Thyroid gland (tissue), 4 donors: ENCODE results near the gene P2RX7.

Source experiments
- POLR2A ChIP-seq, 2 donors: fragments of 450-650 bp; IDR thresholded peaks; one replicate each; pipeline ENCODE4 v1.6.1; 2017; ENCODE audit warnings: antibody characterized with exemption in 2 of 2, mild to moderate bottlenecking in 2 of 2, moderate library complexity in 1 of 2
- TF ChIP-seq, protein P1 (sequence below), 6 experiments: fragments of 200-600 bp in 3 of 6; fragments of 450-650 bp in 3 of 6; sonication (generic) in 3 of 6; IDR thresholded peaks; one replicate each; pipeline ENCODE4 v1.5.1; 2016 to 2019; ENCODE audit warnings: antibody characterized with exemption in 6 of 6, mild to moderate bottlenecking in 2 of 6, inconsistent platforms in 1 of 6, moderate library complexity in 1 of 6

DNA sequence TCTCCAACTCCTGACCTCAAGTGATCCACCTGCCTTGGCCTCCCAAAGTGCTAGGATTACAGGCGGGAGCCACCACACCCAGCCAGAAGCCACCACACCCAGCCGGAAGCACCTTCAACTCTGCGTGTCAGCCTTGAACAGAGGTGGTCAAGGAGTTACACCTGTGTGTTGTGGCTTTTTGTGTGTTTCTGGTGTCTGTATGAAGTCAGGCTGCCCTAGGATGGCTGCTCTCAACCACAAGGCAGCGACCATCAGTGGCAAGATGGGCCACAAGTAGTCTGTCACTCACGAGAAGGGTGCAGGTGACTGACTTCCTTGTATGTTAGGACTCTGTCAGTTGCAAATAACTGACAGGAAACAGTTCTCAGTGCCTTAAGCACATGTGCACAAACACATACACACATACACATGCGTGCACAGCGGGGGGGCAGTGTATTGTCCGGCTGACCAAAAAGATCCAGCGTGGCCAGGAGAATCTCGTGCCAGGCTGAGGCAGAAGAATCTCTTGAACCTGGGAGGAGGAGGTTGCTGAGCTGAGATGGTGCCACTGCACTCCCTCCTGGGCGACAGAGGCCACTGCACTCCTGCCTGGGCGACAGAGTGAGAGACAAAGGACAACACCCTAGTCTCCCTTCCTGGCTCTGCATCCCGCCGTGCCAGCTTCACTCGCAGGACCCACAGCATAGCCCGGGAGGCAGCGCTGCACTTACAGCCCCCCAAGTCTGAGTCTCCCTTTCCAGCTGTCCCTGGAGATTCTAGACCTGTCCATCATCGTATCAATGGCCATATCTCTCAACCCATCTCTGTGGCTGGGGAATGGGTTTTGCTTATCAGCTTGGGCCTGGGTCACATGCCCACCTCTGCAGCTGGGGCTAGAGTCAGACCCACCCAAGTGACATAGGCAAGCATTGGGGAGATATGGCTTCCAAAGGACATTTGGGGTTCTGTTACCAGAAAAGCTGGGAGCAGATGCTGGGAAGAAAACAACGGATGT, 90.9 kb downstream of the P2RX7 start:
- TF ChIP-seq POLR2A (IDR thresholded peaks at IDR 0.05), result no peak
- TF ChIP-seq, protein P1, sequence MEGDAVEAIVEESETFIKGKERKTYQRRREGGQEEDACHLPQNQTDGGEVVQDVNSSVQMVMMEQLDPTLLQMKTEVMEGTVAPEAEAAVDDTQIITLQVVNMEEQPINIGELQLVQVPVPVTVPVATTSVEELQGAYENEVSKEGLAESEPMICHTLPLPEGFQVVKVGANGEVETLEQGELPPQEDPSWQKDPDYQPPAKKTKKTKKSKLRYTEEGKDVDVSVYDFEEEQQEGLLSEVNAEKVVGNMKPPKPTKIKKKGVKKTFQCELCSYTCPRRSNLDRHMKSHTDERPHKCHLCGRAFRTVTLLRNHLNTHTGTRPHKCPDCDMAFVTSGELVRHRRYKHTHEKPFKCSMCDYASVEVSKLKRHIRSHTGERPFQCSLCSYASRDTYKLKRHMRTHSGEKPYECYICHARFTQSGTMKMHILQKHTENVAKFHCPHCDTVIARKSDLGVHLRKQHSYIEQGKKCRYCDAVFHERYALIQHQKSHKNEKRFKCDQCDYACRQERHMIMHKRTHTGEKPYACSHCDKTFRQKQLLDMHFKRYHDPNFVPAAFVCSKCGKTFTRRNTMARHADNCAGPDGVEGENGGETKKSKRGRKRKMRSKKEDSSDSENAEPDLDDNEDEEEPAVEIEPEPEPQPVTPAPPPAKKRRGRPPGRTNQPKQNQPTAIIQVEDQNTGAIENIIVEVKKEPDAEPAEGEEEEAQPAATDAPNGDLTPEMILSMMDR (IDR thresholded peaks at IDR 0.05), result no peak
